ENCODE measurements around the gene PNMA6F. TPM values are rescaled to one million over a fixed set of nuclear protein-coding genes. Genes with fewer than 3 reads are reported as not detected.

The PNMA6F gene
- total RNA-seq, 4 donors from 2014 or later, result not detected

DNA sequence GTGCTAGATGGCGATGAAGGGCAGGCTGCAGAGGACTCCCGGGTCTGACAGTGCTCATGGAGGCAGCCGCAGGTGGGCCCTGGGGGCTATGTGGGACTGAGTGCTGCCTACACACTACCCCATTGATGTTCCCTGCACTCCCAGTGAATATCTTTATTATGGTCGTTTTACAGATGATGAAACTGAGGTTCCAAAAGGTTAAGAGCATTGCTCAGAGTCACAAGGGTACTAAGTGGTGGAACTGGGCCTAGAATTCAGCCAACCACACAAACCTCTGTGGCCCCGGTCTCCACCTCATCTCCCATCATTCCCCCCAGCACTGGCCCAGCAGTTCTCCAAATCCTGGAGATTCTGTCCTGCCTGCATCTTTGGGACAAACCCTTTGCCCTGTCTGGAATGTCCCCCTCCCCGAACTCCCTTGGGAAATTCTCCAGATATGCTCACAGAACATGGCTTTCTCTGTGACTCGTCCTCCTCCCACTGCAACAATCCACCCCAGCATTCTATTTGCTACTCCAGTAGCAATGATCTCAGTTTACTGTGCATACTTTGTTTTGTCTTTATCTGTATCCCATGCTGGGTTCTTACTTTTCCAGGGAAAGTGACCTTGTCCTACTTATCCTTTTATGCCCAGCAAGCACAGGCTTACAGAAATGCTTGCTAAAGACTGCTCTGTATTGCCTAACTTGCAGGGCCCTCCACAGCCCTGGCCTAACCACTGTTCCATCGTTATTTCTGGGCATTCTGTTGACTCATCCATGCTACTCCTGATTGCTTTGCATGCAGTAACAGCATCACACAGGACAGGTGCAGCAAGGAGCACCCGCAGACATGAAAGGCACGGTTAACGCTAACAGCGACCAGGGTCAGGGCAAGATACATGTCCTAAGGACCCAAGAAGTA is 14.0 kb downstream of the PNMA6F start:
- no peak overlapping the region for H3K27ac ChIP-seq
- DNase-seq, result no peak
- intact Hi-C loops (cut with DNase I; ENCODE audit: low total_unique reads), result no loop called here
- TF ChIP-seq, protein P1, sequence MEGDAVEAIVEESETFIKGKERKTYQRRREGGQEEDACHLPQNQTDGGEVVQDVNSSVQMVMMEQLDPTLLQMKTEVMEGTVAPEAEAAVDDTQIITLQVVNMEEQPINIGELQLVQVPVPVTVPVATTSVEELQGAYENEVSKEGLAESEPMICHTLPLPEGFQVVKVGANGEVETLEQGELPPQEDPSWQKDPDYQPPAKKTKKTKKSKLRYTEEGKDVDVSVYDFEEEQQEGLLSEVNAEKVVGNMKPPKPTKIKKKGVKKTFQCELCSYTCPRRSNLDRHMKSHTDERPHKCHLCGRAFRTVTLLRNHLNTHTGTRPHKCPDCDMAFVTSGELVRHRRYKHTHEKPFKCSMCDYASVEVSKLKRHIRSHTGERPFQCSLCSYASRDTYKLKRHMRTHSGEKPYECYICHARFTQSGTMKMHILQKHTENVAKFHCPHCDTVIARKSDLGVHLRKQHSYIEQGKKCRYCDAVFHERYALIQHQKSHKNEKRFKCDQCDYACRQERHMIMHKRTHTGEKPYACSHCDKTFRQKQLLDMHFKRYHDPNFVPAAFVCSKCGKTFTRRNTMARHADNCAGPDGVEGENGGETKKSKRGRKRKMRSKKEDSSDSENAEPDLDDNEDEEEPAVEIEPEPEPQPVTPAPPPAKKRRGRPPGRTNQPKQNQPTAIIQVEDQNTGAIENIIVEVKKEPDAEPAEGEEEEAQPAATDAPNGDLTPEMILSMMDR (IDR thresholded peaks at IDR 0.05), result no peak
- no peak for TF ChIP-seq POLR2A (IDR thresholded peaks at IDR 0.05)
- H3K4me1 ChIP-seq, result no peaks in the 10 kb centered on the region
- no peaks in the 10 kb centered on the region for H3K36me3 ChIP-seq
- H3K27me3 ChIP-seq, result no peaks in the 10 kb centered on the region
- no peak overlapping the region for H3K4me3 ChIP-seq
- no peaks in the 10 kb centered on the region for H3K9me3 ChIP-seq

DNA sequence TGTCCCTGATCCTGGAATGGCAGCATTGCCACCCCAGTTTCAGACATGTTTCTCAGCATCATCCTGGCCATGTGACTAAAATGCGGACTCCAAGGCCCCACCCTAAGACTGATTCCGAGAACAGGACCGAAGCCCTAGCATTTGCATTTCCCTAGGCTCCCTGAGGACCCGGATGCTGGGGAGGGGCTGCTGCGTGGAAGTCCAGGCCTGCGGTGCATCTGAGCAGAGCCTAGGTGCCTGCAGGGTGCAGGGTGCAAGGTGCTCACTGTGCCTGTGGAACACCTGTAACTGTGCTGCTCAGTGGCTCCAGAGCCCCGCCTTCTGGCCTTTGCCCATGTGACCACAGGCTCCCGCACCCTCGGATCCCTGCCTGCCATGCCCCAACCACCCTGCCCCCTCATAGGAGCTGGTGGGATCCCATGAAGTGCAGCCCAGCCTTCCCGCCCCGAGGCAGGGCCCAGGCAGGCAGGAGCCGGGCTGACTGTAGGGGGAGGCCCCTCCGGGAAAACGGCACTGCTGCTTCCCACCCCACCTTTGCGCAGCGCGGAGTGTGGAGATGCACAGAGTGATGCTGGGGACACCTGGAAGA is 14.9 kb downstream of the PNMA6F start:
- intact Hi-C loops (cut with DNase I; ENCODE audit: low total_unique reads), result no loop called here
- Histone ChIP-seq H3K36me3 (no peaks in the 10 kb centered on the region), H3K27me3 (no peaks in the 10 kb centered on the region), H3K9me3 (no peaks in the 10 kb centered on the region), H3K4me3 (no peak overlapping the region), H3K27ac (no peak overlapping the region), H3K4me1 (no peaks in the 10 kb centered on the region)
- no peak for DNase-seq
- no peak for TF ChIP-seq POLR2A (IDR thresholded peaks at IDR 0.05)
- TF ChIP-seq, protein P1 (IDR thresholded peaks at IDR 0.05), result no peak

DNA sequence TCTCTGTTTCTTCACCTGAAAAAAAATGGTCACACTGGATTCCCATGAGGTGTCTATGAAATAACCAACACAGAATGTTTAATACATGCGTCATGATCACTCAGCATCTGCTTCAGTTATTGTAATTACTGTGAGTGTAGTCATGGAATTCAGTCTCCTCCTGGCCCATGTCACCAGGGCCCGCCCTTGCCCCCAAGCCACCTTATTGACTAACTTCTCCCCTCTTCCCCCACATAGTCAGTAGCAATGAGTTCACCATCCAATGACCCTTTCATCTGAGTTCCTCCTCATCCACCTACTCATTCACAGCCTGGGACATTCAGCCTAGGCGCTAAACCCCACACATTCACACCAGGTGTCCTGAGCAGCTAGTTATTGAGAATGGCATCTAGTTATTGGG is 15.6 kb downstream of the PNMA6F start:
- Histone ChIP-seq H3K27ac (no peak overlapping the region), H3K36me3 (no peaks in the 10 kb centered on the region), H3K4me3 (no peak overlapping the region), H3K4me1 (no peaks in the 10 kb centered on the region), H3K9me3 (no peaks in the 10 kb centered on the region), H3K27me3 (no peaks in the 10 kb centered on the region)
- intact Hi-C loops (cut with DNase I; ENCODE audit: low total_unique reads), result no loop called here
- no peak for DNase-seq
- no peak for TF ChIP-seq POLR2A (IDR thresholded peaks at IDR 0.05)
- TF ChIP-seq, protein P1 (IDR thresholded peaks at IDR 0.05), result no peak

DNA sequence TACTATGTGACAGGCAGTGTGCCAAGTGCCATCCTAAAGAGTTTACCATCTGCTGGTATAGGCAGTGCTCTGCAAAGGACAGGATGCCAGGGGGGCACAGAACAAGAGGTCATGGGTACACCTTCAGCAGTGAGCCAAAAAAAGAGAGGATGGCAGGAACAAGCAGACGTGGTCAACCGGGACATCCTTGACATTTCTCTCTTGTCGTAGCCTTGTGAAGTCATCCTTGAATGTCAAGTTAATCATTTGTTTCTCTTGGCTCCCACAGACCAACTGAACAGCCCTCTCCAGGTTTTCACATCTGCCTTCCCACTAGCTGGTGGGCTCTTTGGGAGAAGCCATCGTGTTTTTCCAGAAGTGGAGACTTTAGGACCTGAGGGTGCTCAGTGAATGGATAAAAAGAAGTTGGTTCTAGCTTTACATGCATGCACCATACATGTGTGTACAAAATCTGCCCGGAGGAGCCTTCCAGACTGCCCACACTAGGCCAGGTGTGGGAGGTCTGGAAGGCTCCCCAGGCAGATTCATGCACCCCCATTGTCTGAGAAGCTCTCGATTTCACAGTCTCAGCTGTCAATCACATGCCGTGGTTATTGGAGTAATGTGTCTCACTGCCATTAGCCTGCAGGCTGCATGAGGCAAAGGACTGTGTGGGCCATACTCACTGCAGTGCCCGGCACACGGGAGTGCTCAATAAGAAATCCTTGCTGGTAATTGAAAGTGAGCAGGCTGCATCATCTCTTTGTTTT is 16.4 kb downstream of the PNMA6F start:
- TF ChIP-seq, protein P1 (IDR thresholded peaks at IDR 0.05), result no peak
- no peak for TF ChIP-seq POLR2A (IDR thresholded peaks at IDR 0.05)
- Histone ChIP-seq H3K36me3 (no peaks in the 10 kb centered on the region), H3K27me3 (no peaks in the 10 kb centered on the region), H3K9me3 (no peaks in the 10 kb centered on the region), H3K27ac (no peak overlapping the region), H3K4me1 (no peaks in the 10 kb centered on the region), H3K4me3 (no peak overlapping the region)
- intact Hi-C loops (cut with DNase I; ENCODE audit: low total_unique reads), result no loop called here
- no peak for DNase-seq

Measured in uterus (tissue), 4 donors.